HL-60 (cell line): ENCODE data around the gene AIFM2.

Source experiments
- DNase-seq, 2 experiments: peaks; one replicate each; pipeline ENCODE4 v3.0.0-alpha.2; 2010 to 2020; ENCODE audit warnings: low read depth in 1 of 2, low spot score in 1 of 2
- H3K27ac ChIP-seq: fragments of 250-450 bp; sonication (Bioruptor Pico); replicated peaks from 2 replicates; pipeline ENCODE4 v1.5.1; 2020; ENCODE audit warnings: mild to moderate bottlenecking, moderate library complexity
- H3K27me3 ChIP-seq: fragments of 250-450 bp; sonication (Bioruptor Pico); 2 replicates; pipeline ENCODE4 v1.5.1; 2021; ENCODE audit warnings: mild to moderate bottlenecking, moderate library complexity; ENCODE audit not compliant: insufficient read depth, poor library complexity, severe bottlenecking
- H3K4me3 ChIP-seq: replicated peaks from 2 replicates; pipeline ENCODE4 v1.5.1; 2011; ENCODE audit warnings: mild to moderate bottlenecking, control low read depth, low read length; ENCODE audit not compliant: insufficient read depth
- CTCF ChIP-seq: IDR thresholded peaks from one replicate; pipeline ENCODE4 v1.5.1; 2011; ENCODE audit warnings: low read length, control low read depth, inconsistent platforms; ENCODE audit not compliant: insufficient read depth
- GABPA ChIP-seq: IDR thresholded peaks from 2 replicates; pipeline ENCODE4 v1.6.1; 2012; ENCODE audit warnings: low read depth
- POLR2AphosphoS5 ChIP-seq: IDR thresholded peaks from 2 replicates; pipeline ENCODE4 v1.6.1; 2012; ENCODE audit warnings: low read depth
- SPI1 ChIP-seq: IDR thresholded peaks from 2 replicates; pipeline ENCODE4 v1.6.1; 2012; ENCODE audit warnings: low read depth, mild to moderate bottlenecking, borderline replicate concordance
- TF ChIP-seq, protein P1 (sequence below): IDR thresholded peaks from 2 replicates; pipeline ENCODE4 v1.6.1; 2012; ENCODE audit warnings: low read depth; ENCODE audit not compliant: insufficient replicate concordance

AIFM2 gene

GRCh38 chr10:70121281-70121949 is 11.2 kb downstream of the AIFM2 start:
- TF ChIP-seq CTCF (no peak), GABPA (no peak)
- TF ChIP-seq, protein P1, sequence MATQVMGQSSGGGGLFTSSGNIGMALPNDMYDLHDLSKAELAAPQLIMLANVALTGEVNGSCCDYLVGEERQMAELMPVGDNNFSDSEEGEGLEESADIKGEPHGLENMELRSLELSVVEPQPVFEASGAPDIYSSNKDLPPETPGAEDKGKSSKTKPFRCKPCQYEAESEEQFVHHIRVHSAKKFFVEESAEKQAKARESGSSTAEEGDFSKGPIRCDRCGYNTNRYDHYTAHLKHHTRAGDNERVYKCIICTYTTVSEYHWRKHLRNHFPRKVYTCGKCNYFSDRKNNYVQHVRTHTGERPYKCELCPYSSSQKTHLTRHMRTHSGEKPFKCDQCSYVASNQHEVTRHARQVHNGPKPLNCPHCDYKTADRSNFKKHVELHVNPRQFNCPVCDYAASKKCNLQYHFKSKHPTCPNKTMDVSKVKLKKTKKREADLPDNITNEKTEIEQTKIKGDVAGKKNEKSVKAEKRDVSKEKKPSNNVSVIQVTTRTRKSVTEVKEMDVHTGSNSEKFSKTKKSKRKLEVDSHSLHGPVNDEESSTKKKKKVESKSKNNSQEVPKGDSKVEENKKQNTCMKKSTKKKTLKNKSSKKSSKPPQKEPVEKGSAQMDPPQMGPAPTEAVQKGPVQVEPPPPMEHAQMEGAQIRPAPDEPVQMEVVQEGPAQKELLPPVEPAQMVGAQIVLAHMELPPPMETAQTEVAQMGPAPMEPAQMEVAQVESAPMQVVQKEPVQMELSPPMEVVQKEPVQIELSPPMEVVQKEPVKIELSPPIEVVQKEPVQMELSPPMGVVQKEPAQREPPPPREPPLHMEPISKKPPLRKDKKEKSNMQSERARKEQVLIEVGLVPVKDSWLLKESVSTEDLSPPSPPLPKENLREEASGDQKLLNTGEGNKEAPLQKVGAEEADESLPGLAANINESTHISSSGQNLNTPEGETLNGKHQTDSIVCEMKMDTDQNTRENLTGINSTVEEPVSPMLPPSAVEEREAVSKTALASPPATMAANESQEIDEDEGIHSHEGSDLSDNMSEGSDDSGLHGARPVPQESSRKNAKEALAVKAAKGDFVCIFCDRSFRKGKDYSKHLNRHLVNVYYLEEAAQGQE, result no peak
- DNase-seq, result no peak

DNA sequence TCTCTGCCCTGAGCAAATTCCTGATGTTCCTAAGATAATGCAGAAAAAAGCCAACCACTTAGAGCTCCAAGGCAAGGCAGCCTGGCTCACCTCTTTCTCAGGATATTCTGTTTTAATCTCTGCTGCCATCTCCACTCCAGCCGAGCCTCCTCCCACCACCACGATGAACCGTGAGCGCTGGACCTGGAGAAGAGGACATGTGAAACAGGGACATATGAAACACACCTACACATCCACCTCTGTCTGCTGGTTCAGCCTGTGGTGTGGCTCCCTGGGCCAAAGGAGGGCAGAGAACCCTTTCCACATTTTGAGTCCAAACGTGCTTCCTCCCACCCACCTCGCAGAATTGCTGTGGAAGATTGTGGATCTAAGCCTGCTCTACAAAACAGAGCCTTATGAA is 12.2 kb downstream of the AIFM2 start:
- TF ChIP-seq, protein P1, result no peak
- TF ChIP-seq GABPA (no peak), POLR2AphosphoS5 (no peak), SPI1 (no peak), CTCF (no peak)
- no peaks in the 10 kb centered on the region for H3K27me3 ChIP-seq
- DNase-seq, result no peak
- no peak overlapping the region for H3K4me3 ChIP-seq
- no peak overlapping the region for H3K27ac ChIP-seq

More at GRCh38 chr10:70121281-70121949, 11.2 kb downstream of the AIFM2 start:
- no peaks in the 10 kb centered on the region for H3K27me3 ChIP-seq
- H3K4me3 ChIP-seq, result no peak overlapping the region
- H3K27ac ChIP-seq, result no peak overlapping the region

- H3K27ac ChIP-seq, result no peak overlapping the region
- H3K4me3 ChIP-seq, result no peak overlapping the region
- H3K27me3 ChIP-seq, result no peaks in the 10 kb centered on the region
- TF ChIP-seq SPI1, result no peak
- TF ChIP-seq POLR2AphosphoS5, result no peak
- no peak for TF ChIP-seq CTCF
- TF ChIP-seq, protein P1, result no peak
- TF ChIP-seq GABPA, result no peak
- DNase-seq, result no peak
These were observed 13.0 kb downstream of the AIFM2 start for GRCh38 chr10:70119623-70120022.
